Skin of body (tissue), 2 donors: ENCODE measurements around the gene MSL1. TPM values are rescaled to one million over a fixed set of nuclear protein-coding genes. Genes with fewer than 3 reads are reported as not detected.
"Not testable (repeated sequence)": the region's sequence is repeated elsewhere in the genome, so short reads cannot be mapped to it uniquely, and the experiment has no call there.

Experiments used
- DNase-seq: peaks from one replicate; lab custom pipeline; 2025; lab: John Stamatoyannopoulos, UW
- total RNA-seq: library from RNA; depleted of rRNA; stranded (reverse); fragments of >200 nt; gene quantifications from one replicate; pipeline ENCODE4 v1.2.3, GENCODE V29; 2014

Gene MSL1
- total RNA-seq, 1 donor from 2014 or later, result 71.9 TPM

GRCh38 chr17:40124279-40125141 is 2.7 kb downstream of the MSL1 start:
- DNase-seq, result no peak

- no peak for DNase-seq
Observed at GRCh38 chr17:40129498-40129897, 7.7 kb downstream of the MSL1 start.

- DNase-seq, result no peak
Observed at GRCh38 chr17:40130352-40131042, 8.7 kb downstream of the MSL1 start.

GRCh38 chr17:40134184-40134583 is 12.4 kb downstream of the MSL1 start:
- DNase-seq, result no peak

- DNase-seq, result no peak
Observed at GRCh38 chr17:40135817-40136216, 14.0 kb downstream of the MSL1 start.

- no peak for DNase-seq
Observed at GRCh38 chr17:40139566-40140058, 17.8 kb downstream of the MSL1 start.

- DNase-seq, result not testable (repeated sequence)
Observed at GRCh38 chr17:40143166-40143565, 21.4 kb downstream of the MSL1 start.

GRCh38 chr17:40145476-40145875 is 23.7 kb downstream of the MSL1 start:
- no peak for DNase-seq

GRCh38 chr17:40148527-40148926 is 26.8 kb downstream of the MSL1 start:
- DNase-seq, result no peak

- DNase-seq, result no peak
Observed at GRCh38 chr17:40150276-40150675, 28.5 kb downstream of the MSL1 start.

GRCh38 chr17:40151414-40151963 is 29.7 kb downstream of the MSL1 start:
- DNase-seq, result no peak

- DNase-seq, result no peak
Observed at GRCh38 chr17:40153603-40154236, 31.9 kb downstream of the MSL1 start.

- no peak for DNase-seq
Observed at GRCh38 chr17:40157973-40158372, 36.2 kb downstream of the MSL1 start.

GRCh38 chr17:40158438-40159013 is 36.8 kb downstream of the MSL1 start:
- DNase-seq, result no peak

- no peak for DNase-seq
Observed at GRCh38 chr17:40159456-40159855, 37.7 kb downstream of the MSL1 start.

- DNase-seq, result no peak
Observed at GRCh38 chr17:40167685-40168261, 46.0 kb downstream of the MSL1 start.

- DNase-seq, result peak; percentile 65
Observed at GRCh38 chr17:40168262-40168832, 46.6 kb downstream of the MSL1 start.

- DNase-seq, result no peak
Observed at GRCh38 chr17:40170325-40170724, 48.6 kb downstream of the MSL1 start.

- no peak for DNase-seq
Observed at GRCh38 chr17:40171750-40172149, 50.0 kb downstream of the MSL1 start.

- no peak for DNase-seq
Observed at GRCh38 chr17:40173091-40173777, 51.5 kb downstream of the MSL1 start.
